ENCODE data around the gene NECTIN4.

DNA sequence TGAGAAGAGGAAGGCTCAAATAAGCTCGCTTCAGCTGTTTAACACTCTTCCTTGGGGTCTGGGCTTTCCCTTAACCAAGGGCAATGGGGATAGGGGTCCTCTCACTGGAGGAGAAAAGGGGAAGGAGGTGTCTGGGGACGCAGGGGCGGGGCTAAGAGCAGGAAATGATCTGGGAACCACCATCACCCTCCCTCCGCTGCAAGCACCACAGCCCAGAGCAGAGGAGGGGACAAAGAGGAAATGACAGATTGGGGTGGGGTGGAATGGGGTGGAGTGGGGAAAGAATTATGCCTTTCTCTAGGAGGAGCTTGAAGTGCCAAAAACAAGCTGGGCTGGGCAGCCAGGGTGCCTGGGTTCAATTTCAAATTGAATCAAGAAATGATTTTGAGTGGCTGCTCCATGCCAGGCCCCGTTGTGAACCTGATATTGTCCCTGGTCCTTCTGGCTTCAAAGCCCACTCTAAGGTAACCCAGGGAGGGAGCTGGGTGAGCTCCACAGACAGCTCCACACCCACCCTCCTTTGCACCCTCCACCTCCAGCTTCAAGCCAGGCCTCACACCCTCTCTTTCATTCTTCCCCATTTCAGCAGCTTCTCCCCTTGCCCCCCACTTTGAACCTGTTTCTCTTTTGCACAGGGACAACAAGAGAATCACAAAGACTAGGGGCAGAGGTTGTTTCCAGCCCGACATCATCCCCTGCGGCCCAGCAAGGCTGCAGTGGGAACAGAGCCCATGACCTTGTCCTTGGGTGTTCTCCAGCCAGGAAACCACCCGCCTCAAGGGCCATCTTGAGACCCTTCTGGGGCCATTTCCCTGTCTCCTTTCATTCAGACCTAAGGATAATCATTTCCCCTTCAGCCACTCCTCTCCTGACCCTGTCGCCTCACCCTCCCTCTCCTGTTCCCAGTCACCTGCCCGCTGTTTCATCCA lies 20.8 kb downstream of the NECTIN4 start:
- no peak for TF ChIP-seq EZH2phosphoT487 (IDR thresholded peaks at IDR 0.05; ENCODE audit: low read depth)
- TF ChIP-seq CTCF (IDR thresholded peaks at IDR 0.05; ENCODE audit: low read depth, low read length) = no peak

Measured in OCI-LY3 (cell line).